ENCODE data around the gene DTX3L.

DTX3L gene

GRCh38 chr3:122619040-122619439 is 54.9 kb downstream of the DTX3L start:
- H3K4me1 ChIP-seq (ENCODE audit: control insufficient read depth in 5 of 5, insufficient read depth in 5 of 5, low read length in 5 of 5): no peaks in the 10 kb centered on the region
- no peaks in the 10 kb centered on the region for H3K36me3 ChIP-seq (ENCODE audit: control insufficient read depth in 5 of 5, insufficient read depth in 5 of 5, low read length in 5 of 5)
- H3K4me3 ChIP-seq (ENCODE audit: low read depth in 1 of 5, low read length in 5 of 5): no peak overlapping the region
- H3K9me3 ChIP-seq (ENCODE audit: control insufficient read depth in 5 of 5, low read length in 5 of 5): no peaks in the 10 kb centered on the region
- peaks cover 0 to 3% (median 0%) of the 10 kb centered on the region in 5 donors for H3K27me3 ChIP-seq (ENCODE audit: control insufficient read depth in 5 of 5, insufficient read depth in 4 of 5, low read length in 5 of 5)
- no peak overlapping the region for H3K27ac ChIP-seq (ENCODE audit: low read depth, low read length)
- no peak overlapping the region for H3K9ac ChIP-seq (ENCODE audit: low read length in 5 of 5)

- no peak overlapping the region for H3K4me3 ChIP-seq (ENCODE audit: low read depth in 1 of 5, low read length in 5 of 5)
- H3K9ac ChIP-seq (ENCODE audit: low read length in 5 of 5): no peak overlapping the region
- H3K27ac ChIP-seq (ENCODE audit: low read depth, low read length): no peak overlapping the region
- peaks cover 0 to 3% (median 0%) of the 10 kb centered on the region in 5 donors for H3K27me3 ChIP-seq (ENCODE audit: control insufficient read depth in 5 of 5, insufficient read depth in 4 of 5, low read length in 5 of 5)
- H3K36me3 ChIP-seq (ENCODE audit: control insufficient read depth in 5 of 5, insufficient read depth in 5 of 5, low read length in 5 of 5): no peaks in the 10 kb centered on the region
- H3K4me1 ChIP-seq (ENCODE audit: control insufficient read depth in 5 of 5, insufficient read depth in 5 of 5, low read length in 5 of 5): no peaks in the 10 kb centered on the region
- no peaks in the 10 kb centered on the region for H3K9me3 ChIP-seq (ENCODE audit: control insufficient read depth in 5 of 5, low read length in 5 of 5)
These were observed 56.3 kb downstream of the DTX3L start for GRCh38 chr3:122620399-122620798.

- Histone ChIP-seq H3K9me3 (ENCODE audit: control insufficient read depth in 5 of 5, low read length in 5 of 5) (no peaks in the 10 kb centered on the region), H3K27me3 (ENCODE audit: control insufficient read depth in 5 of 5, insufficient read depth in 4 of 5, low read length in 5 of 5) (peaks cover 0 to 3% (median 0%) of the 10 kb centered on the region in 5 donors), H3K4me3 (ENCODE audit: low read depth in 1 of 5, low read length in 5 of 5) (no peak overlapping the region), H3K36me3 (ENCODE audit: control insufficient read depth in 5 of 5, insufficient read depth in 5 of 5, low read length in 5 of 5) (no peaks in the 10 kb centered on the region), H3K9ac (ENCODE audit: low read length in 5 of 5) (no peak overlapping the region), H3K4me1 (ENCODE audit: control insufficient read depth in 5 of 5, insufficient read depth in 5 of 5, low read length in 5 of 5) (no peaks in the 10 kb centered on the region), H3K27ac (ENCODE audit: low read depth, low read length) (no peak overlapping the region)
These were observed 57.0 kb downstream of the DTX3L start for GRCh38 chr3:122621112-122621511.

- Histone ChIP-seq H3K9ac (ENCODE audit: low read length in 5 of 5) (no peak overlapping the region), H3K9me3 (ENCODE audit: control insufficient read depth in 5 of 5, low read length in 5 of 5) (no peaks in the 10 kb centered on the region), H3K27ac (ENCODE audit: low read depth, low read length) (no peak overlapping the region), H3K36me3 (ENCODE audit: control insufficient read depth in 5 of 5, insufficient read depth in 5 of 5, low read length in 5 of 5) (no peaks in the 10 kb centered on the region), H3K4me3 (ENCODE audit: low read depth in 1 of 5, low read length in 5 of 5) (no peak overlapping the region), H3K27me3 (ENCODE audit: control insufficient read depth in 5 of 5, insufficient read depth in 4 of 5, low read length in 5 of 5) (no peaks in the 10 kb centered on the region), H3K4me1 (ENCODE audit: control insufficient read depth in 5 of 5, insufficient read depth in 5 of 5, low read length in 5 of 5) (no peaks in the 10 kb centered on the region)
These were observed 59.1 kb downstream of the DTX3L start for GRCh38 chr3:122623031-122623829.
